ENCODE results near the gene F7.

GRCh38 chr13:113141601-113141970, 36.0 kb downstream of the F7 start:
- TF ChIP-seq CTCF (IDR thresholded peaks at IDR 0.05) (no peak), POLR2A (IDR thresholded peaks at IDR 0.05) (no peak)

Measured in thyroid gland (tissue), 4 donors.